SK-N-SH (cell line): ENCODE data around the gene JADE2. TPM values are rescaled to one million over a fixed set of nuclear protein-coding genes. Genes with fewer than 3 reads are reported as not detected.

Source experiments
- CTCF ChIA-PET: fragments of 300-600, 350-600 bp; formaldehyde crosslinking; extraction: SDS; loops from one replicate; lab custom pipeline; 2021; lab: Yijun Ruan, JAX
- POLR2A ChIA-PET: fragments of 350-600 bp; sonication (Branson Sonifier 250); formaldehyde crosslinking; extraction: SDS; loops from one replicate; lab custom pipeline; 2020; ENCODE audit warnings: antibody characterized with exemption, inconsistent platforms; lab: Yijun Ruan, JAX
- DNase-seq: peaks from one replicate; pipeline ENCODE4 v3.0.0; 2012
- H2AFZ ChIP-seq: fragments of 200-600 bp; sonication (generic); 2 replicates; pipeline ENCODE4 v1.8.1; 2016; ENCODE audit warnings: antibody characterized with exemption, mild to moderate bottlenecking, low read depth
- H3F3A ChIP-seq: fragments of 200-600 bp; sonication (generic); replicated peaks from 2 replicates; pipeline ENCODE3; 2016; ENCODE audit warnings: antibody characterized with exemption, mild to moderate bottlenecking; ENCODE audit not compliant: insufficient read depth
- H3K27ac ChIP-seq, 2 experiments: fragments of 200-500 bp in 1 of 2; fragments of 200-600 bp in 1 of 2; sonication (Bioruptor generic) in 1 of 2; sonication (generic), shearing (Covaris generic) in 1 of 2; 2 replicates each; pipeline versions ENCODE4 v1.5.1 to v1.6.1; 2014 to 2016; ENCODE audit warnings: low read depth in 2 of 2, inconsistent platforms in 1 of 2, low read length in 1 of 2, mild to moderate bottlenecking in 1 of 2, mixed read lengths in 1 of 2
- H3K27me3 ChIP-seq: fragments of 200-600 bp; sonication (generic), shearing (Covaris generic); 2 replicates; pipeline ENCODE4 v1.6.1; 2016; ENCODE audit warnings: mixed run types; ENCODE audit not compliant: insufficient read depth
- H3K36me3 ChIP-seq, 2 experiments: fragments of 200-500 bp in 1 of 2; fragments of 200-600 bp in 1 of 2; sonication (Bioruptor generic) in 1 of 2; sonication (generic) in 1 of 2; replicated peaks in 1 of 2; 2 replicates each; pipeline versions ENCODE3 to v1.5.1; 2014 to 2016; ENCODE audit warnings: low read length in 1 of 2, mild to moderate bottlenecking in 1 of 2; ENCODE audit not compliant: insufficient read depth in 2 of 2, control insufficient read depth in 1 of 2
- H3K4me1 ChIP-seq, 2 experiments: fragments of 200-500 bp in 1 of 2; fragments of 200-600 bp in 1 of 2; sonication (Bioruptor generic) in 1 of 2; sonication (generic), shearing (Covaris generic) in 1 of 2; 2 replicates each; pipeline versions ENCODE4 v1.5.1 to v1.6.1; 2014 to 2016; ENCODE audit warnings: low read depth in 1 of 2, low read length in 1 of 2, mixed run types in 1 of 2; ENCODE audit not compliant: insufficient read depth in 2 of 2, control insufficient read depth in 1 of 2
- H3K4me2 ChIP-seq: fragments of 200-600 bp; sonication (generic), shearing (Covaris generic); 2 replicates; pipeline ENCODE4 v1.6.1; 2017; ENCODE audit warnings: mixed run types
- H3K4me3 ChIP-seq, 2 experiments: fragments of 200-500 bp in 1 of 2; fragments of 200-600 bp in 1 of 2; sonication (Bioruptor generic) in 1 of 2; sonication (generic), shearing (Covaris generic) in 1 of 2; 2 replicates each; pipeline versions ENCODE4 v1.5.1 to v1.8.1; 2014 to 2016; ENCODE audit warnings: low read depth in 2 of 2, inconsistent platforms in 1 of 2, low read length in 1 of 2, mild to moderate bottlenecking in 1 of 2, mixed read lengths in 1 of 2, moderate library complexity in 1 of 2
- H3K79me2 ChIP-seq: fragments of 200-600 bp; sonication (generic); 2 replicates; pipeline ENCODE4 v1.8.1; 2017; ENCODE audit warnings: mild to moderate bottlenecking; ENCODE audit not compliant: insufficient read depth
- H3K9ac ChIP-seq: fragments of 200-600 bp; sonication (generic); 2 replicates; pipeline ENCODE4 v1.6.1; 2017; ENCODE audit warnings: mixed run types
- H3K9me2 ChIP-seq: fragments of 200-600 bp; sonication (generic); 2 replicates; pipeline ENCODE4 v1.6.1; 2017; ENCODE audit warnings: mixed run types
- H3K9me3 ChIP-seq: fragments of 200-600 bp; sonication (generic); 2 replicates; pipeline ENCODE4 v1.6.1; 2017; ENCODE audit warnings: mixed run types, mild to moderate bottlenecking, moderate library complexity
- H4K20me1 ChIP-seq: fragments of 200-600 bp; sonication (generic); 2 replicates; pipeline ENCODE4 v1.6.1; 2017; ENCODE audit warnings: mild to moderate bottlenecking, mixed run types; ENCODE audit not compliant: insufficient read depth
- EZH2phosphoT487 ChIP-seq: fragments of 200-600 bp; sonication (generic); IDR thresholded peaks from 2 replicates; pipeline ENCODE4 v1.6.1; 2017; ENCODE audit warnings: low read depth, mixed run types, mild to moderate bottlenecking, antibody characterized with exemption, moderate library complexity, borderline replicate concordance
- MAX ChIP-seq: IDR thresholded peaks from 2 replicates; pipeline ENCODE4 v1.4.0; 2012; ENCODE audit warnings: low read depth
- NFIC ChIP-seq: IDR thresholded peaks from 2 replicates; pipeline ENCODE4 v1.4.0; 2012; ENCODE audit warnings: borderline replicate concordance
- NRF1 ChIP-seq: IDR thresholded peaks from 2 replicates; pipeline ENCODE4 v1.6.1; 2012; ENCODE audit warnings: low read depth, mild to moderate bottlenecking, low read length
- RCOR1 ChIP-seq: fragments of 150-350 bp; IDR thresholded peaks from 2 replicates; pipeline ENCODE4 v1.6.1; 2017; ENCODE audit warnings: antibody characterized with exemption, low read length
- TAF1 ChIP-seq: IDR thresholded peaks from 2 replicates; pipeline ENCODE4 v1.6.1; 2012; ENCODE audit warnings: low read depth, mild to moderate bottlenecking, low read length, moderate library complexity, borderline replicate concordance
- YY1 ChIP-seq: IDR thresholded peaks from 2 replicates; pipeline ENCODE4 v1.4.0; 2012; ENCODE audit warnings: low read depth, mild to moderate bottlenecking
- WGBS: methylation state at CpG from one replicate; pipeline ENCODE4 v1.1.6; 2017; ENCODE audit warnings: low lambda C conversion rate; 5-methylcytosine and 5-hydroxymethylcytosine counted together
- polyA plus RNA-seq, 3 experiments: library from polyadenylated mRNA; depleted of rRNA; stranded (reverse); fragments of >200 nt; gene quantifications; 2 replicates each; pipeline ENCODE4 v1.2.3, GENCODE V29; 2012
- small RNA-seq, 7 experiments: library from RNA; depleted of rRNA; stranded (forward); fragments of <200 nt; gene quantifications; one replicate each; pipeline ENCODE3, GENCODE V24; 2012

JADE2 gene
- polyA plus RNA-seq, 1 of the 3 experiments (the other 2 are of a cell fraction), result 25.7 TPM

- DNase-seq, result no peak
- H2AFZ ChIP-seq, result no peak overlapping the region
- H3K4me3 ChIP-seq, result no peak overlapping the region
- no peak overlapping the region for H3K27ac ChIP-seq
- WGBS, result 70% methylated on average over 2 of the region's 2 CpGs
- ChIA-PET POLR2A (interaction anchor here (0.6 kb wide), 1 partner anchor 52 kb away, joined by 3 read pairs; no protein-coding TSS in a partner anchor), CTCF (interaction anchor here (0.6 kb wide), 1 partner anchor 39 kb away, joined by 3 read pairs; no protein-coding TSS in a partner anchor)
- H3K9me3 ChIP-seq, result no peaks in the 10 kb centered on the region
- no peaks in the 10 kb centered on the region for H3K27me3 ChIP-seq
- H3K9me2 ChIP-seq, result 0 out of 2 replicates have a peak, but pooled peaks cover 2% of the 10 kb centered on the region
- H3K9ac ChIP-seq, result no peak overlapping the region
- 0 out of 4 replicates have a peak, but pooled peaks cover 0 to 4% of the 10 kb centered on the region in 2 experiments for H3K4me1 ChIP-seq
- no peaks in the 10 kb centered on the region for H4K20me1 ChIP-seq
- peaks cover 2 to 28% of the 10 kb centered on the region in 2 experiments for H3K36me3 ChIP-seq
- no peak for TF ChIP-seq EZH2phosphoT487
- no peak for TF ChIP-seq RCOR1
- no peak for TF ChIP-seq NRF1
- TF ChIP-seq YY1, result no peak
- no peak for TF ChIP-seq MAX
- no peak for TF ChIP-seq NFIC
- no peak for TF ChIP-seq TAF1
- peaks cover 5% of the 10 kb centered on the region for H3F3A ChIP-seq
- H3K79me2 ChIP-seq, result peaks cover 50% of the 10 kb centered on the region
- no peak overlapping the region for H3K4me2 ChIP-seq
Observed at GRCh38 chr5:134626369-134627014, 101.0 kb downstream of the JADE2 start.

Small RNA genes lying within 50 kb of the gene (small RNA-seq; reads per million reads assigned to genes)
- 0 reads per million in 7 experiments for gene RN7SL541P
- gene RNU6-456P, result 0 to 3.3 (median 0) reads per million in 7 experiments

Other genes starting within 250 kb of the JADE2 start
- gene CDKL3, start 158.5 kb upstream of the JADE2 start, polyA plus RNA-seq (2012; rRNA removed), result 1.4 and 1.9 TPM in 2 replicates
- 24.3 and 28.0 TPM in 2 replicates for gene UBE2B, start 154.1 kb upstream of the JADE2 start, polyA plus RNA-seq (2012; rRNA removed)
- 23.3 and 29.4 TPM in 2 replicates for gene CDKN2AIPNL, start 113.8 kb upstream of the JADE2 start, polyA plus RNA-seq (2012; rRNA removed)
- gene SAR1B, start 107.2 kb downstream of the JADE2 start, polyA plus RNA-seq (2012; rRNA removed), result 14.1 and 20.3 TPM in 2 replicates
- 7.4 and 9.9 TPM in 2 replicates for gene SEC24A, start 123.1 kb downstream of the JADE2 start, polyA plus RNA-seq (2012; rRNA removed)
- gene CAMLG, start 212.9 kb downstream of the JADE2 start, polyA plus RNA-seq (2012; rRNA removed), result 11.9 and 16.9 TPM in 2 replicates
- 20.3 and 22.6 TPM in 2 replicates for gene DDX46, start 233.1 kb downstream of the JADE2 start, polyA plus RNA-seq (2012; rRNA removed)